Ishikawa (cell line): ENCODE data around the gene NRBP1.

Source experiments
- CEBPB ChIP-seq: IDR thresholded peaks from 2 replicates; pipeline ENCODE4 v1.6.1; 2012
- EP300 ChIP-seq: IDR thresholded peaks from 2 replicates; pipeline ENCODE4 v1.6.1; 2012; ENCODE audit warnings: borderline replicate concordance
- RAD21 ChIP-seq: IDR thresholded peaks from 2 replicates; pipeline ENCODE4 v1.6.1; 2012; ENCODE audit warnings: low read depth
- REST ChIP-seq: IDR thresholded peaks from 2 replicates; pipeline ENCODE4 v1.6.1; 2012; ENCODE audit warnings: low read depth, mild to moderate bottlenecking

GRCh38 chr2:27451095-27451494 lies 22.7 kb downstream of the NRBP1 start:
- TF ChIP-seq EP300 (no peak), REST (no peak), RAD21 (no peak), CEBPB (no peak)
